ENCODE measurements around the gene MAP4K5.
"Not testable (repeated sequence)": the region's sequence is repeated elsewhere in the genome, so short reads cannot be mapped to it uniquely, and the experiment has no call there.

The MAP4K5 gene

DNA sequence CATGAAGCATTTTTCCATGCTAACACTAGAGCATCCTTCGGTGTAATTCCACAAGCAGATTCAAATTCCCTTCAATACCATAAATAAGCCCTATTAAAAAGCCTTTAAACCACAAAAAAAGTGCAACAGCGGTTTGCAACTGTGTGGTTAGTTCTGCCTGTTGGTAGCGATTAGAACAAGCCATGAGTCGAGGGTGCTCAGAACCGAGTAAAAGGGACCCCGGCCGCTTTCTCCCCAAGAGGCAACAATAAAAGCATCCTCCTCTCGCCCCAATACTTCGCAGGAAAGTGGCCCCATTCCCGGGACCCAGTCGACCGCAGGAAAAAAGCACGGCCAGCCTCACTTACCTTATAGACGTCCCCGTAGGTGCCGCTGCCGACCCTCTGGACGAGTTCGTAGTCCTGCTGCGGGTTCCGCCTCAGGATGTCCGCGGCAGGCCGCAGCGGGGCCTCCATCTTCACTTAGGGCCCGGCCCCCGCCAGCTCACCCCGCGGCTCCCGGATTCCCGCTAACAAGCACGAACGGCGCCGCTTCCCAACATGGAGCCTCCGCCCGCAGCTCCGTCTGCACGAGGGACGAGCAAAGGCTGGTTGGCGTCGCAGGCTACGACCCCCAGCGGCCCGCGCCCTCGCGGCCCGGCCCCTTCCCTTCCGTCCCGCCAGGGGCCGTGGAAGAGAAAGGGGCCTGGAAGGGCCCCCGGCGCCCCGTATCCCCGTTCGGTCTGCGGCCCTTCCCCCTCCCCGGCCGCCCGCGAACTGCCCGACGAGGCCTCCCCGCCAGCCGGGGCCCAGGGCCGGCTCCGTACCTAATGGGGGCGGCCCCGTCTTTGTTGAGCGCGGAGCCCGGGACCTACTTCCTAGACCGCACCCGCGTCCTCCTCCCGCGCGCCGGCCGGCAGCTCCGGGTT, 521 bp downstream of the MAP4K5 start:
- peak; percentile 38 for DNase-seq (ENCODE audit: low spot score)

DNA sequence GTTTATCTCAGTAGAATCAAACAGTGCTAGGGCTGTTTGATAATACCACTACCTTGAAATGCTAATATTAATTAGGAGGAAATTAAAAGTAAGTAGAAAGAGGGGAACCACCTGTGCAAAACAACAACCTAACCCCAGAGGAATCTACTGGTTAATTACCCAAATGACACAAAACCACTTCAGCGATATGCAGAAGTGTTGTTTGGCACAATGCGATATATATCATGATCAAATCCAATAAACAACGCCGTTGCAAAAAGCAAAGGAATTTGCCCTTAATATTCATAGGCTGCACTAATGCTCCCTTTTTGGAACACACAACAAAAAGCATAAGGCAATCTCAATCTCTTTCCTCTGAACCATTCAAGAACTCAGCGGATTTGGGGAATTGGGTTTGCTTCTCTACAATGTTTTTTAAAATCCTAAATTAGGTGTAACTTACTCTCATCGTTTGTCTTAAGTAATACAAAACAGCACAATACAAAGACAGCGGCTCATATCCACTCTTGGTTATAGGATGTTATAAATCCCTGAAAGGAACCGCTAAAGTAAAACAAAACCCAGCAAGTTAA, 1.5 kb downstream of the MAP4K5 start:
- peak; percentile 51 for DNase-seq (ENCODE audit: low spot score)

DNA sequence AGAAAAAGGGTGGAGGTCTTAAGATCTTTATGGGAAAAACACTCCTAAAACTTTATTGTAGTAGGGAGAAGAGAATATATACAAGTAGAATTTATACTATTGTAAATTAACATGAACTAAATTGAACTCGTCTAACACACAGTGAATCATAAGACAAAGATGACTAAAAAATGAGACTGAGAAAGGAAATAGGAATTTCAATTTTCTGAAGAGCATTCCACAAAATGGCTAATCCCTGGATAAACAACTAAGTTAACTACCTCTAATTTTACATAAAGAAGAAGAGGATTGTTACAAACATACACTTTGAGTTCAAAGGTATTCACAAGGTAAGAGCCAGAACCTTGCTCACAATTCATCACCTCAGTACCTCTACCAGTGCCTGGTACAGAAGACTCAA, 2.0 kb downstream of the MAP4K5 start:
- no peak for DNase-seq (ENCODE audit: low spot score)

- no peak for DNase-seq (ENCODE audit: low spot score)
Observed at GRCh38 chr14:50529288-50530179, 2.8 kb downstream of the MAP4K5 start.

- no peak for DNase-seq (ENCODE audit: low spot score)
Observed at GRCh38 chr14:50528000-50528399, 4.4 kb downstream of the MAP4K5 start.

- no peak for DNase-seq (ENCODE audit: low spot score)
Observed at GRCh38 chr14:50524731-50525515, 7.4 kb downstream of the MAP4K5 start.

GRCh38 chr14:50524060-50524459, 8.3 kb downstream of the MAP4K5 start:
- no peak for DNase-seq (ENCODE audit: low spot score)

DNA sequence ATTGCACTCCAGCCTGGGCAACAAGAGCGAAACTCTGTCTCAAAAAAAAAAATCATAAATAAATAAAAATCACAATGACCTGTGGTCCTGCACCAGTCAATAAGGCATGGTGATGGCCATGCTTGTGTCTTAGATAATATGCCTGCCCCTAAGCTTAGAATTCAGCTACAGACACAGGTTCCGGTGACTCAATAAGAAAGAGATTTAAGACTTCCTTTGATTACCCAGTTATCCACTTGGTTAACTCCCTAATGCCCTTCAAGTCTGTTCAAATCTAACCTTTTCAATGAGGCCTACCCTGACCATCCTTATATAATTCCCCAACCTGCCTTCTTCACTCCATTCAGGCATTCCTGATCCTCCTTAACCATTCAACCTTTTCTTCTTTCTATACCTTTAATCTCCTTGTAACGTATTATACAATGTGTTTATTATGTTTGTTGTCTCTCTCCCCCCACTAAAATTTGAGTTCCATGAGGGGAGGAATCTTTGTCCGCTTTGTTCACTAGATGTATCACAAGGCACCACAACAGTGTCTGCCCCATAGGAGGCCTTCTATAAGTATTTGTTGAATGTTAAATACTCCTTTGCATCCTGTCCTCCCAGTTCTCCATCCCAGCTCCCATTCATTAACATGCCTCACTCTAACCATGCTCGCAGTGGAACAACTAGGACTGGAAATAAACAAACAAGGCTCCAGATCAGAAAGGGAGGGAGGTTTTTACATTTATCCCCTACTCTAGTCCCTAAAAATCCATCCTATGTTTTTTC, 8.9 kb downstream of the MAP4K5 start:
- no peak for DNase-seq (ENCODE audit: low spot score)

DNA sequence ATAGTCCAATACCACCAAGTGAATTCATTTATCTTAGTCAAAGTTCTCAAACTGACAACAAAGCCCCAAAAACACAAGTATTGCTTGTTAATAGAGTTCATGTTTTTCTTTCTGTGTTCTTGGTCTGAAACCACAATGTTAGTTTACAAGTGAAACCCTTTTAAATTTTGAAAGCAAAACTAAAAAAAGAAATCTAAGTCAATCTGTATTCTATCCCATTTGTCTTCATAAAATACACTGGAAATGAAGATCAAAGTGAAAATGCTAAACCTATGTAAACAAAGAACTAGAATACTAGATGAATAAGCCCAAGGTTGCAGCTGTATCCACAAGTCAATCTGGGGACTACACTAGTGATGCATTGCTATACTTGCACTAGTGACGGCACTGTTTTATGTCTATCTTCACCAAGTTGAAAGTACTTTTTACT, 10.4 kb downstream of the MAP4K5 start:
- DNase-seq (ENCODE audit: low spot score), result no peak

GRCh38 chr14:50520947-50521815, 11.2 kb downstream of the MAP4K5 start:
- no peak for DNase-seq (ENCODE audit: low spot score)

DNA sequence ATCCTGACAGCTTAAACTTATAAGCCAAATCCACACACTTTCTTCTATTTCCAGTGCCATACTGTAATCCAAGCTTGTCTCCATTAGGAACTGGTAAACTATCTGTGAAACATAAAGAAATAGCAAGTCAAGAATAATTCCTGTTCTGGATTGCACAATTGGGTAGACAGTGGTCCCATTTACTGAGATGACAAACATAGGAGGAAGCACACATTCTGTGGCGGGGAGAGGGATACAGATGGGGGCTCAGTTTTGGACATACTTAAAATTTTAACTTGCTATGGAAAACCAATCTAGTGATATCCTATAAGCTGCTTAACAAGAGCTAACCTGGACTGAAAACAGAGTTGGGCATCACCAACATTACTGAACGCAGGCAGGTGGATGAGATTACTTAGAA, 16.3 kb downstream of the MAP4K5 start:
- DNase-seq (ENCODE audit: low spot score), result no peak

DNA sequence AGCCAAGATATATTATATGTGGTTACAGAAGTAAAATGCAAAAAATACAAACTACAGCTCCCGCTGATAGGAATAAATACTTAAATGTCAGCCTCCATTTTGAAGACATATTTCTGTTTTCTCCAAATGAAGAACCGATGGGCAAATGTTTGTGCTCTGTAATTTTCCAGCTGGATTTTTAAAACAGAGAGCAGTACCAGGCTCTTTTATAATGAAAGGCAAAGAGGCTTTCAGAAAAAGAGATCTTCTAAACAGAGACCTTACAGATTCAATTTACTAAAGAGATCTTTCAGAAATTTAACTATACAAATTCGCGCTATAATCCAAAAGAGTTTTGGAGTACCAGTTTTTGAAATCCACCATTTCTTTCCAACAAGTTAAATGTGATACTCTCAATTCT, 19.9 kb downstream of the MAP4K5 start:
- DNase-seq (ENCODE audit: low spot score), result peak; percentile 89

DNA sequence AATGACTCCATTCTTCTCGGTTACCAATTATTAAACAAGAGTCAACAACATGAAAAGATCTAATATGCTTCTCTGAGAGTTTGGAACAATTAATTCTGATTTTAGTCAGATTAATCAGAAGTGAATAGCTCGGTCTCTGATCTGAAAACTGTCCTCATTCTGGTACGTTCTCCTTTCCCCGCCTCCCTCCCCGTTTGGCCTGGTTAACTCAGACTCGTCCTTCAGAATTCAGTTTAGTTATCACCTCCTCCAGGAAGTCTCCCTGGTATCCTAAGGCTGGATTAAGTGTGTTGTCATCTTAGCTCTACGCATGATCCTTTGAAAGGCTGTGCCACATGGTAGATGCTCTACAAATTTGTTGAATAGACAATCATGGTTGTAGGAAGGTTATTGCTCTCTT, 22.2 kb downstream of the MAP4K5 start:
- DNase-seq (ENCODE audit: low spot score), result no peak

- DNase-seq (ENCODE audit: low spot score), result not testable (repeated sequence)
Observed at GRCh38 chr14:50507078-50507477, 25.3 kb downstream of the MAP4K5 start.

GRCh38 chr14:50501642-50502041, 30.7 kb downstream of the MAP4K5 start:
- no peak for DNase-seq (ENCODE audit: low spot score)

GRCh38 chr14:50497351-50497750, 35.0 kb downstream of the MAP4K5 start:
- DNase-seq (ENCODE audit: low spot score), result no peak

GRCh38 chr14:50489851-50490250, 42.5 kb downstream of the MAP4K5 start:
- DNase-seq (ENCODE audit: low spot score), result no peak

DNA sequence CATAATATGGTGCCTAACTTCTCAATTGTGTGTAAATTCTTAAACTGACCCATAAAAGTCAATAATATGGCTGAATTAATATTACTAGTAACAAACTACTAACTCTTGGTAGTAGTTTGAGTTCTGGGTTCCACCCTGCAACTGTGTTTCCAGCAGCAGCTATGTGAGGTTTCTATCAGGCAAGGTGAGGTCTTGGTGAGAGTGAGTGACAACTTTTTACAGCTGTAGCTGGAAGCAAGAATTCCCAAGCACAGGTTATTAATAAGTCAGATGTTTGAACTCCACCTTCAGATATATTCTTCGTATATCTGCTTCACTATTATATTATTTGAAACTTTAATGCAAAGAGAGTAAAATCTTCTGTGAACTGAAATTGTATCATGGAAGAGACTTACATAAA, 43.8 kb downstream of the MAP4K5 start:
- no peak for DNase-seq (ENCODE audit: low spot score)

- DNase-seq (ENCODE audit: low spot score), result no peak
Observed at GRCh38 chr14:50479041-50479440, 53.3 kb downstream of the MAP4K5 start.

DNA sequence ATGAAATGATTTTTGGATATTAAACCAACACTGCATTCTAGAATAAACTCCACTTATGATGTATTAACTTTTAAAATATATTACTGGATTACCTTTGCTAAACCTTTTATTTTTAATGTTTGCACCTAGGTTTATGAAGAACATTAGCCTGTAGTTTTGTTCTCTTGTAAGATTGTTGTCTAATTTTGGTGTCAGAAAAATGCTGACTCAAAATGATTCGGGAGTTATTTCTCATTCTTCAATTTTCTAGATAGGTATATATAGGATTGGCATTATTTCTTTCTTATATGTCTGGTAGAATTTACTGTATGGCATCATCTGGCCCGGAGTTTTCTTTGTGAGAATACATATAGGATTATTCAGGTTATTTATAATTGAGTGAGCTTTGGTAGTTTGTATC, 54.6 kb downstream of the MAP4K5 start:
- DNase-seq (ENCODE audit: low spot score), result no peak

All from pons (tissue), 1 donor.